Measurements from ENCODE around the gene KHK. TPM values are rescaled to one million over a fixed set of nuclear protein-coding genes. Genes with fewer than 3 reads are reported as not detected.

Gene KHK
- total RNA-seq, 2 donors from 2014 or later = 0.91 to 7.0 TPM

- peaks cover 7 to 17% of the 10 kb centered on the region in 2 donors for H3K36me3 ChIP-seq
- H3K27me3 ChIP-seq (replicated peaks; ENCODE audit: insufficient read depth) = no peaks in the 10 kb centered on the region
- intact Hi-C loops (cut with DNase I) = no loop called here
- 90% methylated on average over 10 of the region's 10 CpGs for WGBS
- no peaks in the 10 kb centered on the region for H3K9me3 ChIP-seq
- no peak for TF ChIP-seq POLR2A (IDR thresholded peaks at IDR 0.05)
- TF ChIP-seq POLR2AphosphoS5 (IDR thresholded peaks at IDR 0.05) = no peak
- TF ChIP-seq CTCF (IDR thresholded peaks at IDR 0.05) = no peak
- H3K4me3 ChIP-seq = no peak overlapping the region
- no peak for DNase-seq (ENCODE audit: low spot score)
- no peak overlapping the region for H3K27ac ChIP-seq
- H3K4me1 ChIP-seq (replicated peaks) = peaks cover 8% of the 10 kb centered on the region
These were observed 43.8 kb downstream of the KHK start for GRCh38 chr2:27130396-27130795.

GRCh38 chr2:27131429-27131828 is 44.9 kb downstream of the KHK start:
- no peak overlapping the region for H3K4me3 ChIP-seq
- H3K9me3 ChIP-seq = no peaks in the 10 kb centered on the region
- TF ChIP-seq CTCF (IDR thresholded peaks at IDR 0.05) = no peak
- H3K4me1 ChIP-seq (replicated peaks) = peaks cover 8% of the 10 kb centered on the region
- H3K27ac ChIP-seq = no peak overlapping the region
- no peaks in the 10 kb centered on the region for H3K27me3 ChIP-seq (replicated peaks; ENCODE audit: insufficient read depth)
- peaks cover 7 to 17% of the 10 kb centered on the region in 2 donors for H3K36me3 ChIP-seq
- intact Hi-C loops (cut with DNase I) = no loop called here
- WGBS = 93% methylated on average over 11 of the region's 11 CpGs
- DNase-seq (ENCODE audit: low spot score) = no peak

DNA sequence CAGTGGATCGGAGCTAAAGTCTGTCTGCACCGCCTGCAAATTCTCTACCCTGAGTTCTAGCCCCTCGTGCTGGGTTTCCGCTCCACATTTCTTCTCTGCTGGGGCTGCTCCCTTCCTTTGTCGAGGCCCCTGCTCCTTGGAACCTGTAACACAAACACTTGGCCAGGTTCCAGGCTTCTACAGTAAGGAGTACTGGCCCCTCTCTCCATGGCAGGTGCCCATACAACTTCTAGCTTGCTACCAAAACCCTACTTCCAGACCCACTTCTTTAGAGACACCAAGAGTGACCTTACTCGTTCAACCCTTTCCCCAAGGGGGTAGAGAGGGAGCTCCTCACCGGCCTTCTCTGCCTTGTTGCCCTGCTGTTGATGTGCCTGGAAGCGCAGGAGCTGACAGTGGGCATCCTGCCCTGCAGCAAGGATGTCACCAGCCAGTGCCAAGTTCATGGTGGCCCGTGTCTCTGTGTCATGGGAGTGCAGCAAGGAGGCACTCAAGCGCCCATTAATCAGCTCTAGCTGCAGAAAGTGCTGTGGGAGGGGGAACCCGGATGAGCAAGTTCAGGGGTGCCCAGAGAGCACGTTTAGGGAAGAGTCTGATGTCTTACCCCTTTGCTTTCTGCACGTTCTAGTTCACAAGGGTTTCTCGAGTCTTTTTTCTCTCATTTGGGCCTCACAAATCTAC is 46.8 kb downstream of the KHK start:
- TF ChIP-seq POLR2AphosphoS5 (IDR thresholded peaks at IDR 0.05) = no peak
- TF ChIP-seq CTCF (IDR thresholded peaks at IDR 0.05) = no peak
- no peak for DNase-seq (ENCODE audit: low spot score)
- H3K4me3 ChIP-seq = peak overlapping the region; percentile 78 to 96
- peaks cover 7 to 17% of the 10 kb centered on the region in 2 donors for H3K36me3 ChIP-seq
- intact Hi-C loops (cut with DNase I) = no loop called here
- H3K27me3 ChIP-seq (replicated peaks; ENCODE audit: insufficient read depth) = no peaks in the 10 kb centered on the region
- peaks cover 8% of the 10 kb centered on the region for H3K4me1 ChIP-seq (replicated peaks)
- no peaks in the 10 kb centered on the region for H3K9me3 ChIP-seq
- H3K27ac ChIP-seq = peak overlapping the region; percentile 82 to 88
- 31% methylated on average over 13 of the region's 14 CpGs for WGBS

DNA sequence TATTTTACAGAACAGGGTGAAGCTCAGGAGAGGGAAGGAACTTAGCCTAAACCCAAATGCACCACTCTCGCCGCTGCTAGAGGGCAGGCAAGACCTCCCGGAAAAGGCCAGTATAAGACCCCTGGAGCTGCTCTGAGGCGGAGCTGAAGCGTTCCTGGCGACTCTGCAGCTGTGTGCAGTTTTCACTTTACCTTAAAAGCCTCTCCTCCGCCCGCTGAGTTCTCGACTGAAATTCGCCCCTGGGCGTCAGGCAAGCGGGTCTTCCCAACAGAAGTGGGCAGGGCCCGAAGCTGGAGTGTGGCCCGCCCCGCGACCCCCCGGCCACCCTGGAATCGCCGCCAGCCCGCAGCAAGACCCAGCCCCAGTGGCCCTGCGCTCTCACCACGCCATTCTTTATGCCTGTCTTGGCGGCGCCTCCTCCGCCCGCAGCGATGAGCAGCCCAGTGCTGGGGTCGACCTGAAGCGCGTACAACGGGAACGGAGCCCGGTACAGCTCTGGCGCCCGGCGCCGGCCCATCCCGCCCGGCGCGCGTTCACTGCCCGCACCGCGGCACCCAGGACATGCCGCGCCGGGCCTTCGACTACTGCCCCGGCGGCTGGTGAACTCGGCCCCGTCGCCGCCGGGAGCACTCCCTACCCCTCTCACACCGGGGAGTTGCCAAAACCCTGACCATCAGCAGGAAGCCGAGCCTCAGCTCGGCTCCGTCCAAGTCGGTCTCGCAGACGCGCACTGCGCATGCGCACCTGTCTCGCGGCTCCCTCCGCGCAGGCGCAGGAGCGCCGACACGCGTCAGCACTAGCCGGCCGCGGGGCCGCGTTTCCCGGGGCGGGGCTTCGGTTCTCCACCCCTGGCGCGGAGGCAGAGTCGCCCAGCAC is 47.6 kb downstream of the KHK start, which contains the start of gene PREB:
TSS of gene PREB (minus strand) at position 732 of the 876 bp plus-strand sequence. CDS start at position 517, 215 bp downstream.
- intact Hi-C loops (cut with DNase I) = no loop called here
- Histone ChIP-seq H3K4me3 (peak within 1 kb of the TSS; percentile 78 to 96), H3K4me1 (replicated peaks) (peaks cover 8% of the 10 kb centered on the region), H3K27me3 (replicated peaks; ENCODE audit: insufficient read depth) (no peaks in the 10 kb centered on the region), H3K36me3 (peaks cover 7 to 17% of the 10 kb centered on the region in 2 donors), H3K9me3 (no peaks in the 10 kb centered on the region), H3K27ac (peak within 1 kb of the TSS; percentile 82 to 88)
- TF ChIP-seq POLR2A (IDR thresholded peaks at IDR 0.05) (peak; percentile 81), POLR2AphosphoS5 (IDR thresholded peaks at IDR 0.05) (peak; percentile 98), CTCF (IDR thresholded peaks at IDR 0.05) (peak in 2 of 4 experiments; percentile 2 to 36)
- peak; percentile 93 for DNase-seq (ENCODE audit: low spot score)
- WGBS = under 1% methylated on average over 38 of the region's 86 CpGs

All from prostate gland (tissue), 2 donors.